Keratinocyte (primary cell): ENCODE data around the gene LZTR1. TPM values are rescaled to one million over a fixed set of nuclear protein-coding genes. Genes with fewer than 3 reads are reported as not detected.

Experiments
- DNase-seq: peaks from one replicate; pipeline ENCODE4 v3.0.0-alpha.2; 2011; ENCODE audit warnings: low read depth, missing footprints, low spot score
- FAIRE-seq: peaks from 2 replicates; lab custom pipeline; 2011; peaks lifted over from hg19 to GRCh38; lab: Jason Lieb, UNC
- H2AFZ ChIP-seq: 2 replicates; pipeline ENCODE4 v1.6.0; 2012; ENCODE audit warnings: low read length, control low read depth, inconsistent platforms; ENCODE audit not compliant: control insufficient read depth
- H3K27ac ChIP-seq: 2 replicates; pipeline ENCODE4 v1.5.1; 2011; ENCODE audit warnings: low read length; ENCODE audit not compliant: control insufficient read depth, insufficient read depth
- H3K27me3 ChIP-seq: 3 replicates; pipeline ENCODE4 v1.6.0; 2011; ENCODE audit warnings: low read length; ENCODE audit not compliant: control insufficient read depth, insufficient read depth; ENCODE audit errors: extremely low read depth
- H3K36me3 ChIP-seq, 2 experiments: 2 replicates in 1 of 2; 3 replicates in 1 of 2; pipeline ENCODE4 v1.5.1; 2011; ENCODE audit warnings: low read length in 2 of 2, mild to moderate bottlenecking in 1 of 2; ENCODE audit not compliant: control insufficient read depth in 2 of 2, insufficient read depth in 2 of 2; ENCODE audit errors: extremely low read depth in 1 of 2
- H3K4me1 ChIP-seq: 3 replicates; pipeline ENCODE4 v1.5.1; 2011; ENCODE audit warnings: low read length; ENCODE audit not compliant: control insufficient read depth, insufficient read depth; ENCODE audit errors: extremely low read depth
- H3K4me2 ChIP-seq: 3 replicates; pipeline ENCODE4 v1.6.0; 2011; ENCODE audit warnings: low read depth, low read length; ENCODE audit not compliant: control insufficient read depth, insufficient read depth; ENCODE audit errors: extremely low read depth
- H3K4me3 ChIP-seq, 3 experiments: fragments of 200-600 bp in 1 of 3; sonication (generic) in 1 of 3; 2 replicates in 2 of 3; 3 replicates in 1 of 3; pipeline ENCODE4 v1.5.1; 2011 to 2016; ENCODE audit warnings: low read length in 3 of 3, mild to moderate bottlenecking in 3 of 3, control low read depth in 2 of 3, inconsistent platforms in 1 of 3, low read depth in 1 of 3, mixed read lengths in 1 of 3, mixed run types in 1 of 3, moderate library complexity in 1 of 3; ENCODE audit not compliant: control insufficient read depth in 2 of 3, insufficient read depth in 2 of 3; ENCODE audit errors: extremely low read depth in 1 of 3
- H3K79me2 ChIP-seq: 2 replicates; pipeline ENCODE4 v1.6.0; 2012; ENCODE audit warnings: low read length; ENCODE audit not compliant: control insufficient read depth, insufficient read depth
- H3K9ac ChIP-seq: 3 replicates; pipeline ENCODE4 v1.6.0; 2011; ENCODE audit warnings: low read length; ENCODE audit not compliant: control insufficient read depth, insufficient read depth; ENCODE audit errors: extremely low read depth
- H3K9me1 ChIP-seq: 3 replicates; pipeline ENCODE4 v1.6.0; 2011; ENCODE audit warnings: low read length; ENCODE audit not compliant: control insufficient read depth, insufficient read depth; ENCODE audit errors: extremely low read depth
- H3K9me3 ChIP-seq: 2 replicates; pipeline ENCODE4 v1.5.1; 2012; ENCODE audit warnings: low read depth, low read length; ENCODE audit not compliant: control insufficient read depth
- H4K20me1 ChIP-seq: 3 replicates; pipeline ENCODE4 v1.6.0; 2011; ENCODE audit warnings: low read length; ENCODE audit not compliant: control insufficient read depth, insufficient read depth; ENCODE audit errors: extremely low read depth
- CTCF ChIP-seq, 3 experiments: IDR thresholded peaks in 1 of 3; conservative IDR thresholded peaks in 1 of 3; optimal IDR thresholded peaks in 1 of 3; 2 replicates in 2 of 3; 3 replicates in 1 of 3; pipeline versions ENCODE3 to v1.5.1; 2011; ENCODE audit warnings: low read length in 3 of 3, mild to moderate bottlenecking in 3 of 3, moderate library complexity in 2 of 3, control low read depth in 1 of 3, inconsistent platforms in 1 of 3; ENCODE audit not compliant: insufficient read depth in 2 of 3; ENCODE audit errors: extremely low read depth in 1 of 3
- EZH2 ChIP-seq: IDR thresholded peaks from one replicate; pipeline ENCODE4 v1.6.1; 2012; ENCODE audit warnings: inconsistent platforms, mild to moderate bottlenecking, low read length, moderate library complexity
- dilution Hi-C: fragments of 300-500 bp; cut with MboI; formaldehyde crosslinking; loops from one replicate; pipeline ENCODE4 v1.7.0; 2020; ENCODE audit warnings: low sequenced_read_pairs; ENCODE audit not compliant: extremely low pct_ligation_motif_present
- polyA plus RNA-seq, 5 experiments: library from polyadenylated mRNA; depleted of rRNA in 3 of 5; stranded (reverse) in 3 of 5; stranded (forward) in 1 of 5; unstranded in 1 of 5; fragments of >200 nt; gene quantifications; 1 replicate in 1 of 5; 2 replicates in 3 of 5; 3 replicates in 1 of 5; pipeline versions ENCODE4 v1.2.1 to v1.2.3, GENCODE V29; 2011 to 2012; ENCODE audit warnings: missing spikeins in 2 of 5, low read depth in 1 of 5, low replicate concordance in 1 of 5

The LZTR1 gene
- polyA plus RNA-seq, 1 donor (not counting 4 experiments of a cell fraction or from before 2014, with no cell fraction given): 37.0 TPM

- Histone ChIP-seq H4K20me1 (no peaks in the 10 kb centered on the region), H2AFZ (no peak overlapping the region), H3K4me1 (peaks cover 12% of the 10 kb centered on the region), H3K27ac (no peak overlapping the region), H3K27me3 (no peaks in the 10 kb centered on the region), H3K4me2 (no peak overlapping the region), H3K9me1 (no peaks in the 10 kb centered on the region), H3K9me3 (no peaks in the 10 kb centered on the region), H3K4me3 (no peak overlapping the region), H3K36me3 (peaks cover 24 to 41% of the 10 kb centered on the region in 2 experiments), H3K79me2 (peaks cover 17% of the 10 kb centered on the region), H3K9ac (no peak overlapping the region)
- DNase-seq (no peak), FAIRE-seq (no peak)
- dilution Hi-C loops: no loop called here
- TF ChIP-seq EZH2 (no peak), CTCF (optimal IDR thresholded peaks at IDR 0.05 in 1 of 3, IDR thresholded peaks at IDR 0.05 in 1 of 3, conservative IDR thresholded peaks at IDR 0.05 in 1 of 3; ENCODE audit: extremely low read depth in 1 of 3, insufficient read depth in 2 of 3, low read length in 3 of 3) (no peak)
Observed at GRCh38 chr22:20996598-20997535, 14.8 kb downstream of the LZTR1 start.

GRCh38 chr22:20997536-20998257 lies 15.6 kb downstream of the LZTR1 start:
- FAIRE-seq (no peak), DNase-seq (no peak)
- Histone ChIP-seq H2AFZ (no peak overlapping the region), H3K9me3 (no peaks in the 10 kb centered on the region), H3K4me2 (no peak overlapping the region), H3K4me3 (no peak overlapping the region), H3K27ac (no peak overlapping the region), H3K79me2 (peaks cover 18% of the 10 kb centered on the region), H3K27me3 (no peaks in the 10 kb centered on the region), H3K9ac (no peak overlapping the region), H3K4me1 (peaks cover 12% of the 10 kb centered on the region), H3K9me1 (no peaks in the 10 kb centered on the region), H4K20me1 (no peaks in the 10 kb centered on the region), H3K36me3 (peaks cover 17 to 37% of the 10 kb centered on the region in 2 experiments)
- dilution Hi-C loops: no loop called here
- TF ChIP-seq EZH2 (no peak), CTCF (optimal IDR thresholded peaks at IDR 0.05 in 1 of 3, IDR thresholded peaks at IDR 0.05 in 1 of 3, conservative IDR thresholded peaks at IDR 0.05 in 1 of 3; ENCODE audit: extremely low read depth in 1 of 3, insufficient read depth in 2 of 3, low read length in 3 of 3) (no peak)
